Lower leg skin (tissue), 3 donors: ENCODE data around the gene VPS25.

Experiments used
- CTCF ChIP-seq, 3 donors: fragments of 450-650 bp; IDR thresholded peaks; one replicate each; pipeline ENCODE4 v1.5.1; 2016; ENCODE audit warnings: antibody characterized with exemption in 3 of 3, mild to moderate bottlenecking in 3 of 3, moderate library complexity in 2 of 3
- POLR2A ChIP-seq, 2 donors: fragments of 450-650 bp; IDR thresholded peaks; one replicate each; pipeline ENCODE4 v1.6.1; 2016 to 2017; ENCODE audit warnings: antibody characterized with exemption in 2 of 2, mild to moderate bottlenecking in 1 of 2, moderate library complexity in 1 of 2

- TF ChIP-seq CTCF (IDR thresholded peaks at IDR 0.05) (no peak), POLR2A (IDR thresholded peaks at IDR 0.05) (no peak)
Observed at GRCh38 chr17:42783791-42784138, 10.5 kb downstream of the VPS25 start.
